Testis (tissue), 3 donors: ENCODE data around the gene IMP3. TPM values are rescaled to one million over a fixed set of nuclear protein-coding genes. Genes with fewer than 3 reads are reported as not detected.

Experiments
- DNase-seq: peaks from one replicate; pipeline ENCODE4 v3.0.0-alpha.2; 2019
- H3K27ac ChIP-seq, 2 donors: fragments of 200-600 bp; sonication (generic); one replicate each; pipeline ENCODE4 v1.5.1; 2019
- H3K27me3 ChIP-seq: fragments of 200-600 bp; sonication (generic); one replicate; pipeline ENCODE4 v1.5.1; 2019
- H3K36me3 ChIP-seq: fragments of 200-600 bp; sonication (generic); one replicate; pipeline ENCODE4 v1.5.1; 2017; ENCODE audit warnings: low read depth; ENCODE audit errors: missing control alignments
- H3K4me1 ChIP-seq: fragments of 200-600 bp; sonication (generic); one replicate; pipeline ENCODE4 v1.5.1; 2019
- H3K4me3 ChIP-seq, 2 donors: fragments of 200-600 bp; sonication (generic); one replicate each; pipeline ENCODE4 v1.5.1; 2017 to 2019
- H3K9me3 ChIP-seq: fragments of 200-600 bp; sonication (generic); one replicate; pipeline ENCODE4 v1.5.1; 2017
- POLR2A ChIP-seq: fragments of 450-650 bp; IDR thresholded peaks from one replicate; pipeline ENCODE4 v1.6.1; 2017; ENCODE audit warnings: antibody characterized with exemption, mild to moderate bottlenecking, moderate library complexity
- WGBS, 2 donors: methylation state at CpG; one replicate each; pipeline ENCODE4 v1.1.5; 2018; 5-methylcytosine and 5-hydroxymethylcytosine counted together
- intact Hi-C: fragments of 100-400 bp; cut with DNase I; formaldehyde crosslinking; loops from one replicate; pipeline ENCODE4 v1.15.1; 2023; ENCODE audit warnings: low total_unique reads
- polyA plus RNA-seq: library from polyadenylated mRNA; stranded (reverse); fragments of 350-450 nt; fragmentation: Illumina TruSeq; extraction: RNeasy Lipid Tissue Mini Kit (QIAGEN cat#74804); gene quantifications from one replicate; pipeline ENCODE4 v1.2.3, GENCODE V29; 2014; ENCODE audit warnings: low read depth, low replicate concordance; ENCODE audit not compliant: insufficient read depth
- total RNA-seq, 2 donors: library from RNA; depleted of rRNA; stranded (reverse); fragments of >200 nt; gene quantifications; one replicate each; pipeline ENCODE4 v1.2.3, GENCODE V29; 2016
- TF ChIP-seq, protein P1 (sequence below), 3 experiments: fragments of 450-650 bp in 2 of 3; fragments of 200-600 bp in 1 of 3; sonication (generic) in 1 of 3; IDR thresholded peaks; one replicate each; pipeline ENCODE4 v1.5.1; 2016 to 2019; ENCODE audit warnings: antibody characterized with exemption in 3 of 3, mild to moderate bottlenecking in 2 of 3, moderate library complexity in 1 of 3

Gene IMP3
- total and polyA plus RNA-seq, 3 donors from 2014 or later: 32.6 to 111 (median 87.5) TPM

DNA sequence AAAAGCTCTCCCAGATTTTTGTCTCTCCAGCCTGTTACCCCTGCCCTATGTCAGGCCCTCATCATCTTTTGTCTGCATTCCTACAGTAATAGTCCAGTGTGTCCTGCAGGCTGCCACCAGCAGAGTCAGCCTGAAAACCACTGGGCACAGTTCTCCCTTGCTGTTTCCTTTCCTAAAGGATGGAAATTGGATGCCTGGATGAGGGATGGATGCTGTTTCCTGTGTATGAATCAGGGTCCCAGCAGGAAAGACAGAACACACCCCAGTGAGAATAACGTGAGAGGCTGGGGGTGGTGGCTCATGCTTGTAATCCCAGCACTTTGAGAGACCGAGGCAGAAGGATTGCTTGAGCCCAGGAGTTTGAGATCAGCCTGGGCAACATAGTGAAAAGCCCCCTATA, 4.4 kb upstream of the IMP3 start:
- Histone ChIP-seq H3K27me3 (no peaks in the 10 kb centered on the region), H3K9me3 (no peaks in the 10 kb centered on the region), H3K27ac (no peak overlapping the region), H3K4me1 (peaks cover 10% of the 10 kb centered on the region), H3K4me3 (no peak overlapping the region), H3K36me3 (no peaks in the 10 kb centered on the region)
- intact Hi-C loops: loop anchor here (10.0 kb wide), 1 partner anchor 190 kb away; the partner anchor contains the start of gene SIN3A
- DNase-seq: no peak
- TF ChIP-seq, protein P1, sequence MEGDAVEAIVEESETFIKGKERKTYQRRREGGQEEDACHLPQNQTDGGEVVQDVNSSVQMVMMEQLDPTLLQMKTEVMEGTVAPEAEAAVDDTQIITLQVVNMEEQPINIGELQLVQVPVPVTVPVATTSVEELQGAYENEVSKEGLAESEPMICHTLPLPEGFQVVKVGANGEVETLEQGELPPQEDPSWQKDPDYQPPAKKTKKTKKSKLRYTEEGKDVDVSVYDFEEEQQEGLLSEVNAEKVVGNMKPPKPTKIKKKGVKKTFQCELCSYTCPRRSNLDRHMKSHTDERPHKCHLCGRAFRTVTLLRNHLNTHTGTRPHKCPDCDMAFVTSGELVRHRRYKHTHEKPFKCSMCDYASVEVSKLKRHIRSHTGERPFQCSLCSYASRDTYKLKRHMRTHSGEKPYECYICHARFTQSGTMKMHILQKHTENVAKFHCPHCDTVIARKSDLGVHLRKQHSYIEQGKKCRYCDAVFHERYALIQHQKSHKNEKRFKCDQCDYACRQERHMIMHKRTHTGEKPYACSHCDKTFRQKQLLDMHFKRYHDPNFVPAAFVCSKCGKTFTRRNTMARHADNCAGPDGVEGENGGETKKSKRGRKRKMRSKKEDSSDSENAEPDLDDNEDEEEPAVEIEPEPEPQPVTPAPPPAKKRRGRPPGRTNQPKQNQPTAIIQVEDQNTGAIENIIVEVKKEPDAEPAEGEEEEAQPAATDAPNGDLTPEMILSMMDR (IDR thresholded peaks at IDR 0.05): no peak
- TF ChIP-seq POLR2A: no peak
- 88 to 91% methylated on average over 2 of the region's 2 CpGs for WGBS, 2 donors

DNA sequence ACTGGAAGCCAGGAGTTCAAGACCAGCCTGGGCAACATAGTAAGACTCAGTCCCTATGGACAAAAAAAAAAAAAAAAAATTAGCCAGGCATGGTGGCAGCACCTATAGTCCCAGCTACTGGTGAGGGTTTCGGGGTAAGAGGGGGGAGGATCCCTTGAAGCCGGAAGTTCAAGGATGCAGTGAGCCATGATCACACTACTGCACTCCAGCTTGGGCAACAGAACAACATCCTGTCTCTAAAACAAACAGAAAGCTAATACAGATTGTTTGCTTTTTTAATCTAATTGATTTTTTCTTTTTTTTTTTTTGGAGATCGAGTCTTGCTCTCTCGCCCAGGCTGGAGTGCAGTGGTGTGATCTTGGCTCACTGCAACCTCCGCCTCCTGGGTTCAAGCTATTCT, 1.6 kb upstream of the IMP3 start:
- intact Hi-C loops: loop anchor here (10.0 kb wide), 1 partner anchor 187 kb away; the partner anchor contains the start of gene SIN3A
- no peaks in the 10 kb centered on the region for H3K27me3 ChIP-seq
- no peaks in the 10 kb centered on the region for H3K36me3 ChIP-seq
- no peak for DNase-seq
- H3K27ac ChIP-seq: no peak overlapping the region
- 75 to 90% methylated on average over 5 of the region's 5 CpGs for WGBS, 2 donors
- H3K9me3 ChIP-seq: no peaks in the 10 kb centered on the region
- peaks cover 16% of the 10 kb centered on the region for H3K4me1 ChIP-seq
- TF ChIP-seq, protein P1 (IDR thresholded peaks at IDR 0.05): no peak
- no peak for TF ChIP-seq POLR2A
- H3K4me3 ChIP-seq: no peak overlapping the region

DNA sequence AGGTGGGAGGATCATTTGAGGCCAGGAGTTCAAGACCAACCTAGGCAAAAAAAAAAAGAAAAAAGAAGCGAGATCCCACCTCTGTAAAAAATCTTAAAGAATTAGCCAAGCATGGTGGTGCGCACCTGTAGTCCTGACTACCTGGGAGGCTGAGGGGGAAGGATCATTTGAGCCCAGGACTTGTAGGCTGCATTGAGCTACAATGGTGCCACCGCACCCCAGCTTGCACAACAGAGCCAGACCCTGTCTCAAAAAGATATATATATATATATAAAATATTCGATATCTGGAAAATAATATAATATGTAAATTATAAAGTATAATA, 1.1 kb upstream of the IMP3 start:
- TF ChIP-seq POLR2A: no peak
- TF ChIP-seq, protein P1 (IDR thresholded peaks at IDR 0.05): no peak
- H3K4me1 ChIP-seq: peaks cover 13% of the 10 kb centered on the region
- H3K36me3 ChIP-seq: no peaks in the 10 kb centered on the region
- 65 to 67% methylated on average over 4 of the region's 4 CpGs for WGBS, 2 donors
- H3K27ac ChIP-seq: peak overlapping the region in 1 of 2 donors; percentile 93
- intact Hi-C loops: loop anchor here (10.0 kb wide), 1 partner anchor 186 kb away; the partner anchor contains the start of gene SIN3A
- H3K9me3 ChIP-seq: no peaks in the 10 kb centered on the region
- no peaks in the 10 kb centered on the region for H3K27me3 ChIP-seq
- no peak overlapping the region for H3K4me3 ChIP-seq
- DNase-seq: no peak

DNA sequence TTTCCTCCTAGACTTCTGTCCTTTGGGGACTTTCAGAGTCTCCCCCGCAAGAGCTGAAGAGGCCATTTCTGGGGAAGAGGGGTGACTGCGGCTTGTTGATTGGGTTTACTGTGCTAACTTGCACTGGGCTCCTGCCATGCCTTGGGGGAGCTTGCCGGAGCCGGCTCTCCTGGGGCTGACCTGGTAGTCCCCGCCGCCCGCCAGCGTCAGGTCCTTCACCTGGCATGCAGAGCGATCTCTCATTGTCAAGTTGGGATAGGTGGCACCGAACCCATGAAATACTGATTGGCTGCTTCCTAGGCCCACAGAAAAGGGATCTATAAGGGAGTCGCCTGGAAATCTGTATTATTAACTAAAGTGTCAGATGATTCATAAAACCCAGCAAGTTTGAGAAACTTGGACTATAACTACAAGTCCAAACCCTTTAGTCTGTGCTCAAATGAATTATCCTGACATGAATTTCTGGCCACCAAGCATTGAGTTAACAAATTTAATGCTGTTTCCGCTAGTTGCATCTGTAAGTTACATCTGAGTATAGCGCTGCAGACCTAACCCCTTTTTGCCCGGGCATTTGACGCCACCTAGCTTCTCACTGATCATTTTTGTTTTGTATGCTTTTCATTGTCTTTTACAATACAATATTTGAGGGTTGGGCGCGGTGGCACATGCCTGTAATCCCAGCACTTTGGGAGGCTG, 607 bp upstream of the IMP3 start:
- intact Hi-C loops: loop anchor here (10.0 kb wide), 1 partner anchor 186 kb away; the partner anchor contains the start of gene SIN3A
- no peaks in the 10 kb centered on the region for H3K36me3 ChIP-seq
- TF ChIP-seq POLR2A: no peak
- TF ChIP-seq, protein P1 (IDR thresholded peaks at IDR 0.05): peak in 2 of 3 experiments; percentile 15 to 32
- whole genome bisulfite sequencing, 2 donors: 4 to 6% methylated on average over 17 of the region's 17 CpGs
- peak overlapping the region; percentile 84 to 94 for H3K4me3 ChIP-seq
- H3K9me3 ChIP-seq: no peaks in the 10 kb centered on the region
- H3K27ac ChIP-seq: peak overlapping the region; percentile 81 to 93
- H3K27me3 ChIP-seq: no peaks in the 10 kb centered on the region
- H3K4me1 ChIP-seq: peaks cover 13% of the 10 kb centered on the region
- DNase-seq: peak; percentile 46
